Dermis blood vessel endothelial cell (primary cell): Measurements from ENCODE around the gene RPS5. TPM values are rescaled to one million over a fixed set of nuclear protein-coding genes. Genes with fewer than 3 reads are reported as not detected.
A peak's percentile ranks its signal among the peaks of the same experiment; 100 is the strongest.
"Not testable (repeated sequence)": the region's sequence is repeated elsewhere in the genome, so short reads cannot be mapped to it uniquely, and the experiment has no call there.

Experiments used
- DNase-seq: peaks from one replicate; pipeline ENCODE4 v3.0.0; 2010
- total RNA-seq: library from RNA; depleted of rRNA; stranded (reverse); fragments of >200 nt; gene quantifications from 2 replicates; pipeline ENCODE4 v1.2.3, GENCODE V29; 2014

Gene RPS5
- total RNA-seq, 1 donor from 2014 or later: 2,550 TPM

- DNase-seq: no peak
Measured at GRCh38 chr19:58356766-58357480, 30.1 kb upstream of the RPS5 start.

GRCh38 chr19:58357481-58358145 lies 29.5 kb upstream of the RPS5 start:
- DNase-seq: no peak

GRCh38 chr19:58361900-58362271 lies 25.2 kb upstream of the RPS5 start:
- DNase-seq: peak; percentile 69

GRCh38 chr19:58362272-58362994 lies 24.6 kb upstream of the RPS5 start, which contains the start of gene ZNF497:
TSS of gene ZNF497 (minus strand) at chr19:58362751. CDS start at chr19:58357635, 5,116 bp downstream.
- peak; percentile 98 for DNase-seq

- no peak for DNase-seq
Measured at GRCh38 chr19:58364146-58364545, 22.9 kb upstream of the RPS5 start.

- no peak for DNase-seq
Measured at GRCh38 chr19:58366585-58367430, 20.3 kb upstream of the RPS5 start.

GRCh38 chr19:58367698-58368454 lies 19.2 kb upstream of the RPS5 start:
- DNase-seq: no peak

GRCh38 chr19:58368561-58369360 lies 18.3 kb upstream of the RPS5 start:
- no peak for DNase-seq

GRCh38 chr19:58372311-58373133 lies 14.5 kb upstream of the RPS5 start:
- DNase-seq: no peak

- DNase-seq: no peak
Measured at GRCh38 chr19:58374200-58374599, 12.9 kb upstream of the RPS5 start.

GRCh38 chr19:58376724-58377123 lies 10.3 kb upstream of the RPS5 start:
- DNase-seq: not testable (repeated sequence)

- no peak for DNase-seq
Measured at GRCh38 chr19:58379246-58379645, 7.8 kb upstream of the RPS5 start.

- DNase-seq: no peak
Measured at GRCh38 chr19:58380037-58380661, 6.9 kb upstream of the RPS5 start.

GRCh38 chr19:58380662-58381459 lies 6.2 kb upstream of the RPS5 start, which contains the start of gene ZNF837:
TSS of gene ZNF837 (minus strand) at chr19:58381030. CDS start at chr19:58369332, 11,698 bp downstream.
- peak; percentile 100 for DNase-seq

GRCh38 chr19:58381460-58382212 lies 5.4 kb upstream of the RPS5 start:
- DNase-seq: no peak

GRCh38 chr19:58382997-58383603 lies 4.0 kb upstream of the RPS5 start:
- DNase-seq: no peak

- DNase-seq: no peak
Measured at GRCh38 chr19:58385313-58385890, 1.7 kb upstream of the RPS5 start.
